Right ventricle myocardium inferior (tissue), 1 donor: Measurements from ENCODE around the gene NRIP2. TPM values are rescaled to one million over a fixed set of nuclear protein-coding genes. Genes with fewer than 3 reads are reported as not detected.
"Not testable (repeated sequence)": the region's sequence is repeated elsewhere in the genome, so short reads cannot be mapped to it uniquely, and the experiment has no call there.

Experiments used
- ATAC-seq: fragments of 200-7000 bp; cut with Tn5 transposase; one replicate; pipeline ENCODE4 v1.9.1; 2020; ENCODE audit warnings: mild to moderate bottlenecking, moderate library complexity
- DNase-seq: peaks from one replicate; pipeline ENCODE4 v3.0.0; 2021; ENCODE audit errors: missing footprints
- intact Hi-C: fragments of 100-400 bp; cut with DNase I; formaldehyde crosslinking; loops from one replicate; pipeline ENCODE4 v1.11.0; 2022
- long read RNA-seq: library from polyadenylated mRNA; unstranded; transcript quantifications from one replicate; pipeline ENCODE4 v2.0.0, GENCODE V29; 2021
- total RNA-seq: library from RNA; stranded (reverse); fragmentation: NEBNext Ultra II Directional; extraction: Animal tissue kit (Norgen Biotek cat#: 25700); gene quantifications from one replicate; pipeline ENCODE4 v1.2.1, GENCODE V29; 2021
- donor health status: DM: no; HTN: yes; CAD: no; lungs with severe emphysema.

NRIP2 gene, protein sequence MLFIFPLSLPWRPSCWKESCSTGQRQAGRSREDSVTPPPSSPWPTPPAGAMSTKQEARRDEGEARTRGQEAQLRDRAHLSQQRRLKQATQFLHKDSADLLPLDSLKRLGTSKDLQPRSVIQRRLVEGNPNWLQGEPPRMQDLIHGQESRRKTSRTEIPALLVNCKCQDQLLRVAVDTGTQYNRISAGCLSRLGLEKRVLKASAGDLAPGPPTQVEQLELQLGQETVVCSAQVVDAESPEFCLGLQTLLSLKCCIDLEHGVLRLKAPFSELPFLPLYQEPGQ
- total RNA-seq: 3.2 TPM
- long read RNA-seq: 0 reads

DNA sequence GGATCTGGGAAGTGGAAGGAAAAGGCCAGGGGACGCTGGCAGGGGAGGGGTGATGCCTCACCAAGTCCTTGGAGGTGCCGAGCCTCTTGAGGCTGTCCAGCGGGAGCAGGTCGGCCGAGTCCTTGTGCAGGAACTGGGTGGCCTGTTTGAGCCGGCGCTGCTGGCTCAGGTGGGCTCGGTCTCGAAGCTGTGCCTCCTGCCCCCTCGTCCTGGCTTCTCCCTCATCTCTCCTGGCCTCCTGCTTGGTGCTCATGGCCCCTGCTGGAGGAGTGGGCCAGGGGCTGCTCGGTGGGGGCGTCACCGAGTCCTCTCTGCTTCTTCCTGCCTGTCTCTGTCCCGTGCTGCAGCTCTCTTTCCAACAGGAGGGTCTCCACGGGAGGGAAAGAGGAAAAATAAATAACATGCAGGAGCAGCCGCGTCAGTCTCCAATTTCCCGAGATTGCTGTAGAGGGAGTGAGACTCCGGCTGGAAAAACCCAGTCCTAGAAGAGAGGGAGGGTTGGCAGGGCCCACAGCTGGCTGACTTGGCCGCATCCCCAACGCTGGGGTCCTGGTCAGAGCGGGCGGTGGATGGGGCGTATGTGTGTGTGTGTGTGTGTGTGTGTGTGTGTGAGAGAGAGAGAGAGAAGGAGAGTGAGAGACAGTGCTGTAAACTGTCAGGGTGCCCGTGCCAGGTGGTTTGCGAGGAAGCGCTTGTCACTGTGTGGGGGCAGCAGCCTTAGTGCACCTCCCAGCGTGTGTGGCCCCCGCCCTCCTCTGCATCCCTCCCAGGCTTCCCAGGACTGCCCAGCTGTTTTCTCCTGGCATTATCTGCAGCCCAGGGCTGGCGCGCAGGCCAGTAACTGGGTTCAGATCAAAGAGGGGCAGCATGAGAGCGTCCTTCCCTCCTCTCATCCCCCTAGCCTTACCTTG is at the start of gene NRIP2:
Gene NRIP2, minus strand, starts transcription at position 455 of the 911 bp plus-strand sequence. Its CDS starts 52 bp downstream, at position 403.
- intact Hi-C loops: no loop called here
- DNase-seq: no peak
- peak; percentile 47 for ATAC-seq

- intact Hi-C loops: no loop called here
- DNase-seq: no peak
- ATAC-seq: no peak
Measured at GRCh38 chr12:2879853-2880252, 45.0 kb upstream of the NRIP2 start.

- intact Hi-C loops: no loop called here
- ATAC-seq (no peak), DNase-seq (no peak)
Measured at GRCh38 chr12:2877953-2878732, 43.3 kb upstream of the NRIP2 start.

- ATAC-seq (peak; percentile 96), DNase-seq (peak; percentile 95)
- intact Hi-C loops: no loop called here
Measured at GRCh38 chr12:2877047-2877952, 42.5 kb upstream of the NRIP2 start, which contains the start of the genes FOXM1 and RHNO1. Gene FOXM1 (minus strand): TSS chr12:2877174. CDS start chr12:2874478, 2,696 bp downstream. Gene RHNO1 (plus strand): TSS chr12:2877223. CDS start chr12:2885367, 8,144 bp downstream.

- DNase-seq (no peak), ATAC-seq (no peak)
- intact Hi-C loops: no loop called here
Measured at GRCh38 chr12:2876431-2877046, 41.7 kb upstream of the NRIP2 start.

DNA sequence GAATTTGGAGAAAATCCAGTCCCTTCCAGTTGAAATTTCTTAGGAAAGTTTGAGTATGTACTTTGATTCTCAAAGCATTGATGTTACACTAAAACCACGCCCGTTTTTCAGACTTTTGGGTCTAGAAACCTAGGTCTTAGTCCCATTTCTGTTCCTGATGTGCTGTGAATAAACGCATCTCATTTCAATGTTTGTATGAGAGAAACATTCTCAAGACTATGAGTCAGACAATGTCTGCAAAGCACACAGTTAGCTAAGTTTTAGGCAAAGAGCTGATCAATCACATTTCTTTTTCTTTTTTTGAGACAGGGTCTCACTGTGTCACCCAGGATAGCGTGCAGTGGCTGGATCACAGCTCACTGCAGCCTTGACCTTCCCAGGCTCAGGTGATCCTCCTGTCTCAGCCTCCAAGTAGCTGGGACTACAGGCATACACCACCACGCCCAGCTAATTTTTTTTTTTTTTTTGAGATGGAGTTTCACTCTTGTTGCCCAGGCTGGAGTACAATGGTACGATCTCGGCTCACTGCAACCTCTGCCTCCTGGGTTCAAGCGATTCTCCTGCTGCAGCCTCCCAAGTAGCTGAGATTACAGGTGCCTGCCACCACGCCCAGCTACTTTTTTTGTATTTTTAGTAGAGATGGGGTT is 34.3 kb upstream of the NRIP2 start:
- DNase-seq, intact Hi-C loops, ATAC-seq: not testable (repeated sequence)

GRCh38 chr12:2864198-2864597 is 29.4 kb upstream of the NRIP2 start:
- no peak for DNase-seq
- no peak for ATAC-seq
- intact Hi-C loops: no loop called here

GRCh38 chr12:2863402-2863801 is 28.6 kb upstream of the NRIP2 start:
- ATAC-seq, intact Hi-C loops, DNase-seq: not testable (repeated sequence)

- intact Hi-C loops: no loop called here
- DNase-seq: no peak
- ATAC-seq: no peak
Measured at GRCh38 chr12:2862876-2863275, 28.0 kb upstream of the NRIP2 start.

GRCh38 chr12:2860170-2860569 is 25.3 kb upstream of the NRIP2 start:
- no peak for DNase-seq
- intact Hi-C loops: no loop called here
- no peak for ATAC-seq

DNA sequence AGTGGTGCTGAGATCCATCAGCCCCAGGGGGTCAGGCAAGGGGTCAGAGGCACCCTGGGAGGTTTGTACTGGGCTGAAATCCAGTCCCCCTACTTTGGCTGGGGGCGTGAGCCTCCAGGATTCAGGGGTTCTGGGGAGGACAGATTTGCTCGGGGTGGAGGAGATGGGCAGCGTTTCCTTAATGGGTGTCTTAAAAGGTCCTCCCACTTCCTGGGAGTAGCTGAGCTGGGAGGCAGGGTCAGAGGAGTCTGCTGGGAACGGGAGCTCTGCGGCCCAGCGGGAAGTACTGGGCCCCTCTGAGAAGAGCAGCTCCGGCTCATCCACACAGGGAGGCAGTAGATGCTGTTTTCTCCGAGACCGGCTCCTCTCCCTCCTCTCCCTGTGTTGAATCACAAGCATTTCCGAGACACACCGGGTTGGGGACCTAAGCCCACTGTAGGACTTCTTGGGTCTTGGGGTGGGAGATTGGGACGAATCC is 24.1 kb upstream of the NRIP2 start:
- intact Hi-C loops: no loop called here
- DNase-seq (no peak), ATAC-seq (peak; percentile 44)

DNA sequence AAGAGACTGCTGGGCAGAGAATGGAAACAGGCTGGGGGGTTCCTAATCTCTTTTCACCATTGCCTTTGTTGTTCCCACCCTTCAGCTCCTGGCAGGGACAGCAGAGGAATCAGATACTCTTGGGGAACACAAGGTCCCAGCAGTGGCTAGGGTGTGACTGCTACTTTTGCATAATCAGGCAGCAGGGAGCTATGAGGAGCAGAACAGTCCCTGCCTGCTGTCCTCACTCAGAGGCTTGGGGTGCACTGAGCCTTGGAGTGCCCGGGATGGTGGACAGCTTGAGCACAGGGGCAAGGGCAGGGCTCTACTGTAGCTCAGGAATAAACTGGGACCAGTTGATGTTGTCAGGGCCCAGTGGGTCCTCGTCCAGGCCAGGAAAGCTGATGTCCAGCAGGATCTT is 23.5 kb upstream of the NRIP2 start:
- intact Hi-C loops: no loop called here
- no peak for ATAC-seq
- no peak for DNase-seq

DNA sequence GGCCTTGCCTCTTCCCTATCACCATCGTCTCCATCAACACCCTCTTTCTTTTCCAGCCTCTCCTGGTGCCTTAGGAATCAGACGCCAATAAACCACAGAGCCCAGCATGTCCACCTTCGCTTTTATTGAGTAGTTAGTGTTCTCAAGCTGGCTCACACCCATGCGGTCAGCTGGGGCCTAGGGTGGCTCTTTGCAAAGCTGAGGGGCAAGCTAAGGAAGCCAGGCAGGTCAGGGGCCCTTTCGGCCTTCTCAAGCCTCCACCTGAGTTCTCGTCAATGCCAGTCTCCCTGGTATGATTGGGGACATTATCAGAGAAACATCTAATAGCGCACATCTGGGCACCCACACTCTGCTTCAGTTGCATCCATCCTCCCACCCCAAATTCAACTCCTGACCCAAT is 22.7 kb upstream of the NRIP2 start:
- intact Hi-C loops: no loop called here
- DNase-seq (no peak), ATAC-seq (no peak)

DNA sequence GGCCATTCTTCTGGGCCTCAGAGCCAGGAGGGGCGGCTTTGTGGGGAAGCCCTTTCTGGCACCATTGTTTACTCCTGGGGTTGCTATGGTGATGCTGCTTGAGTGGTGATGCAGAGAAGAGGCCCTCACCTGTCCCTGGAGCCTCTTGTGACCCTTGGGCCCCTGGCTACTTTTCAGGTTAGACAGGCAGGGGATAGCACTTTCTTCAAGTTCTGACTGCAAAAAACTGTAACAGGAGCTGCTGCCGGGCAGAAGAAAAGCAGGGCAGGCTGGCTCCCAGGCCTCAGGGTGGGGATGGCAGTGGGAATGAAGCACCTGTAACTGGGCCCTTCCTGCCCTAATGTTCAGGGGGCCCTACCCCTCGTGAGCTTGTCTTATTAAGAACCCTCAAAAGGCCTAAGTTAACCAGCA is 22.2 kb upstream of the NRIP2 start, which contains the start of gene TEX52:
Gene TEX52, minus strand, starts transcription at position 19 of the 411 bp plus-strand sequence. Its CDS starts 13 bp downstream, at position 6.
- intact Hi-C loops: no loop called here
- no peak for DNase-seq
- no peak for ATAC-seq

DNA sequence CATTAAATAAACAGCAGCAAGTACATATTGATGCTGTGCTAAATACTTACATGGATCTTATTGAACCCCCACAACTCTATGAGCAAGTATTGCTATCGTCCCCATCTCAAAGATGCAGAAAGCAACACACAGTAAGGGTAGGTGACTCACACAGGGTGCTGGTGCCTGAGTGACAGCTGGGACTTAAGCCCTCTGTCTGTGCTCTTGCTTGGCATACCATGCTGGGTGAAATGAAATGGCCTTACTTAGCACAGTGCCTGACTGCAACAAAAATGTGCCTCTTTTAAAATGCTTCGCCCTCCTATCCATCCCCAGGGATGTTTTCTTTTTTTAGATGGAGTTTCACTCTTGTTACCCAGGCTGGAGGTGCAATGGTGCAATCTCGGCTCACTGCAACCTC is 21.2 kb upstream of the NRIP2 start:
- DNase-seq: no peak
- intact Hi-C loops: no loop called here
- no peak for ATAC-seq

DNA sequence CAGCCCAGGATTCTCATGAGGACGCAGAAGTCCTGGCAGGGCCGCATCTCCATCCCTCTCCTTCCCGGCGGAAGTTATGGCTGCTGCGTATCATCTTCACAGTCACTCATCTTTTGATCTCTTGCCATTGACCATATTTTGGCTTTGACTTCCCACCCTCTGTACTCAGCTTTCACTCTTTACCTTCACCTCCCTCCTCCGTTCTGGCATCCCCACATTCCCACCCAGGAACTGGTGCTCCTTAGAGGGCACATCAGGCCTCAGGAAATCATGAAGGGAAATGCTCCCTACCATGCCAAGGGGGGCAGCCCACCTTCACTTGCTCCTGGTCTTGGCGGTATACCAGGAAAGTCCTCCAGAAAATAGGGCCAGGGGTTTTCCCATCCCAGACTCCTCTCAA is 20.7 kb upstream of the NRIP2 start:
- intact Hi-C loops: no loop called here

More for the DNA sequence above, 20.7 kb upstream of the NRIP2 start:
- DNase-seq (no peak), ATAC-seq (no peak)
